Activated T-cell treated with anti-CD3 and anti-CD28 coated beads, Interleukin-2, amount 50 U/mL, for 72 hours (primary cell): ENCODE data around the gene RIC8B. TPM values are rescaled to one million over a fixed set of nuclear protein-coding genes. Genes with fewer than 3 reads are reported as not detected.

ENCODE experiments used
- ATAC-seq, 2 donors: fragments of 150-1000 bp; cut with Tn5 transposase; replicated peaks in 1 of 2; 2 replicates each; pipeline ENCODE4 v1.10.0; 2021; ENCODE audit warnings: moderate library complexity in 2 of 2, mild to moderate bottlenecking in 1 of 2
- DNase-seq, 2 donors: peaks; one replicate each; pipeline ENCODE4 v3.0.0; 2021 to 2022; ENCODE audit warnings: mixed read lengths in 1 of 2
- H3K27ac Mint-ChIP-seq: one replicate; pipeline ENCODE4 v1.8.0; 2022; ENCODE audit warnings: mild to moderate bottlenecking, moderate library complexity, mixed read lengths
- H3K27me3 Mint-ChIP-seq: one replicate; pipeline ENCODE4 v1.8.0; 2022; ENCODE audit warnings: low read depth, mixed read lengths
- H3K36me3 Mint-ChIP-seq, 2 donors: one replicate each; pipeline ENCODE4 v1.8.0; 2022; ENCODE audit warnings: mixed read lengths in 2 of 2, mild to moderate bottlenecking in 1 of 2; ENCODE audit not compliant: insufficient read depth in 2 of 2
- H3K4me1 Mint-ChIP-seq: one replicate; pipeline ENCODE4 v1.8.0; 2022; ENCODE audit warnings: low read depth, mixed read lengths
- H3K4me3 Mint-ChIP-seq, 2 donors: one replicate each; pipeline ENCODE4 v1.8.0; 2022; ENCODE audit warnings: mild to moderate bottlenecking in 2 of 2, mixed read lengths in 2 of 2, moderate library complexity in 2 of 2
- H3K9me3 Mint-ChIP-seq, 2 donors: one replicate each; pipeline ENCODE4 v1.8.0; 2022; ENCODE audit warnings: mixed read lengths in 2 of 2
- total RNA-seq, 2 donors: library from RNA; stranded (reverse); gene quantifications; one replicate each; pipeline ENCODE4 v1.2.3, GENCODE V29; 2022

Gene RIC8B
- total RNA-seq, 2 donors from 2014 or later: 11.8 to 15.2 TPM

DNA sequence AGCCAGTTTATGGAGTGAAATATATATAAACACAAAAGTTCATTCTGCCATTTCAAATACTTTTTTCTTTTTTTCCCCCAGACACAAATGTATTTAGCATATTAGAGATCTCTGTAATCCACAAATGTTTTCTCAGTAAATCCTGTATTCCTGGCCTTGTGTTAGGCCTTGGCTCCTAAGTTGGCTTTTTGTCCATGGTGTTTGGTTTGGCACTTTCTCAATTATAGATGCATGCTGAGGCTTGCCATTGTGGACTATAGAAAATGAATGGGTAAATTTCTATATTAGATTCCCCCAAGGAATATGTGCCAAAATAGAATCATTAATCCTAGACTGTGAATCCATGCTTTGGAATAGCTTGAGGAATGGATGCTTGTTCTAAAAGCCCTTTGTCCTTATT lies 17.0 kb downstream of the RIC8B start:
- ATAC-seq: no peak
- no peak overlapping the region for H3K27ac Mint-ChIP-seq
- no peaks in the 10 kb centered on the region for H3K27me3 Mint-ChIP-seq
- no peak for DNase-seq
- peaks cover 2 to 12% of the 10 kb centered on the region in 2 donors for H3K36me3 Mint-ChIP-seq
- no peaks in the 10 kb centered on the region for H3K4me1 Mint-ChIP-seq
- no peak overlapping the region for H3K4me3 Mint-ChIP-seq
- peaks cover 0 to 2% of the 10 kb centered on the region in 2 donors for H3K9me3 Mint-ChIP-seq

DNA sequence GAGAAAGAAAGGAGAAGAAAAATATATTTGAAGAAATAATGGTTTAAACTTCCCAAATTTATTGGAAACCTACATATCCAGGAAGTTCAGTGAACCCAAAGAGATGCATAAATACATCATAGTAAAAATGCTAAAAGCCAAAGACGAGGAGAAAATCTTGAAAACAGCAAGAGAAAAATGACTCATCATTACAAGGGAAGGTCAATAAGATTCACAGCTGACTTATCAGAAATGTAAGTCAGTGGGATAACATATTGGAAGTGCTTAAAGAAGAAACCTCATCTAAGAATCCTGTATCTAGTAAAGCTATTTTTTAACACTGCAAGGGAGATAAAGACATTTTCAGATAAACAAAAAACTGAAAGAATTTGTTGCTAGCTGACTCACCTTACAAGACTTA lies 19.9 kb downstream of the RIC8B start:
- no peaks in the 10 kb centered on the region for H3K27me3 Mint-ChIP-seq
- H3K4me1 Mint-ChIP-seq: no peaks in the 10 kb centered on the region
- H3K36me3 Mint-ChIP-seq: peaks cover 0 to 8% of the 10 kb centered on the region in 2 donors
- H3K27ac Mint-ChIP-seq: peak overlapping the region; percentile 29
- H3K4me3 Mint-ChIP-seq: no peak overlapping the region
- ATAC-seq (no peak), DNase-seq (no peak)
- H3K9me3 Mint-ChIP-seq: peaks cover 0 to 2% of the 10 kb centered on the region in 2 donors

DNA sequence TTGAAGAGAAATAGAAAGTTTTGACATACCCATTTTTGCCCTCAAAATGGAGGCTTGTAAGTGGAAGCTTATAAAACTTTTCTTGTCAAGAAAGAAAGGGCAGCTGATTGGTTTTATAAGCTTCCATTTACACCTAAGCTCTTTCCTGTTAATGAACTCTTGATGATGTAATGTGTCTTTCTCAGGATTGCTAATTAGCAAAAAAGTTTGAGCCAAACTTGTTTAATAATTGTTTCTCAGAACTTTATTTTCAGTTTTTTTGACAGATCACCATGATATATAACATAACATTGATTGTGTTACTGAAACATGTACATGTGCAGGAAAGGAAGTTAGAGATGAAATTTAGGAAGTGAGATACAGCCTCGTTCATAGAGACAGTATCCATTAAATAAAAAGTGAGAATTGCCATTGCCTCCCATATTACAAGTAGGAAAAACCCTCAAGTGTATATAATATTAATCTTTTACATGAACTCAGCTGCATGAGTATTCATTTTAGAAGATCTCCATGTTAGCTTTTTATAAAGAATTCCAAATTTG lies 26.8 kb downstream of the RIC8B start:
- ATAC-seq (no peak), DNase-seq (no peak)
- H3K36me3 Mint-ChIP-seq: peaks cover 0 to 6% of the 10 kb centered on the region in 2 donors
- no peak overlapping the region for H3K27ac Mint-ChIP-seq
- no peaks in the 10 kb centered on the region for H3K9me3 Mint-ChIP-seq
- H3K27me3 Mint-ChIP-seq: no peaks in the 10 kb centered on the region
- H3K4me3 Mint-ChIP-seq: no peak overlapping the region
- H3K4me1 Mint-ChIP-seq: no peaks in the 10 kb centered on the region

DNA sequence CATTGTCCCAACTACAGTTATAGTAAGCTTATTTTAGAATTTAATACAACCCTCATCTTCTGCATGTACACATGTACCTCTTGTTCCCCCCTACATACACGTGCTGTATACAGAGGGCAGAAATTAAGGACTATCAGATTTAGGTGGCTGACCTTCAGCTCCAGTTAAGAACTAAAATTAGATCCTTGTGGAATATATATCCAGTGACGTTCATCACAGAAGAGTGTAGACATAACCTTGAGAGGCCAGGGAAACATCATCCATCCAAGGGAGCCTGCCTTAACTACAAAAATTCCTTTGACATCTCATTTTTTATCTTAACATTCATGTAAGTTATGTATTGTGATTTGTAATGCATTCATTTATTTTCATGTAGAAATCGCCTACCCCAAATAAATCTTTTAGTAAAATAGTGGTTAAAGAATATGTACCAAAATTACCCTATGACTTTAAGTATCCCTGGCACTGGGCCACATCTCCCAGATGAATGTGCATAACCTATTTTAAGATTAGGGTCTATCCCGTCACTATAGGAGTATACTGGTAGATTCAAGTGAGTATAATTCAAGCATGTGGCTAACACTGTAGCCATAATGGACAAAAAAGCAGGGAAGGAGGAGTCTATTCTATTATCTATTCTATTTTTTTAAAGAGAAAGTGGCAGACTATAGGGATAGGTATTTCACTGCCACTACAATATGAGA lies 27.5 kb downstream of the RIC8B start:
- DNase-seq: no peak
- Mint-ChIP-seq H3K27ac (no peak overlapping the region), H3K36me3 (peaks cover 0 to 7% of the 10 kb centered on the region in 2 donors), H3K4me1 (no peaks in the 10 kb centered on the region), H3K9me3 (no peaks in the 10 kb centered on the region), H3K27me3 (no peaks in the 10 kb centered on the region), H3K4me3 (no peak overlapping the region)
- ATAC-seq: no peak

DNA sequence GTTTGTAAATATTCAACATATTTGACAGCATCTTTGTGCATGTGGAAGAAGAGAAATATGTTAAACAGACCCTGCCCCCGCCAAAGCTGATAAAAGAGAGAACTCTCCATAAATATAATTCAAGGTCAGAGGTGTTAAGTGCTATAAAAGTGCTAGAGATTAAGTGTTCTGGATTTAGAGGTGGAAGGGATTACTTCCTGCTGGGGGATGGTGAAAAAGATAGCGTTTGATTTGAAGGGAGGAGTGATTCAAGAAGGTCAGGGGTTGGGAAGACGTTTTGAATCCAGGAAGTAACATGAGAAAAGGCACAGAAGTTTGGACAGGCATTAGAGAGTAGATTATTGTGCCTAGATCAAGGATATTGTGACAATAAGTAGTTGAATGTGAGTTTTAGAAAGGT lies 30.2 kb downstream of the RIC8B start:
- Mint-ChIP-seq H3K4me1 (no peaks in the 10 kb centered on the region), H3K27me3 (no peaks in the 10 kb centered on the region), H3K27ac (no peak overlapping the region), H3K4me3 (no peak overlapping the region), H3K36me3 (peaks cover 0 to 7% of the 10 kb centered on the region in 2 donors), H3K9me3 (no peaks in the 10 kb centered on the region)
- ATAC-seq (no peak), DNase-seq (no peak)

DNA sequence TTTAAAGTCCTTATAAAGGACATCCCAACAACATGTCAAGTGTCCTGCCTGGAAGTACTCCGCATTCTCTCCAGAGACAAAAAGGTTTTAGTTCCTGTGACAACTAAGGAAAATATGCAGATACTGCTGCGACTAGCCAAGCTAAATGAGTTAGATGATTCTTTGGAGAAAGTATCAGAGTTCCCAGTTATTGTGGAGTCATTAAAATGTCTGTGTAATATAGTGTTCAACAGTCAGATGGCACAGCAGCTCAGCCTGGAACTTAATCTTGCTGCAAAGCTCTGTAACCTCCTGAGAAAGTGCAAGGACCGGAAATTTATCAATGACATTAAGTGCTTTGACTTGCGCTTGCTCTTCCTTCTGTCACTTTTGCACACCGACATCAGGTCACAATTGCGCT lies 40.2 kb downstream of the RIC8B start:
- H3K27me3 Mint-ChIP-seq: no peaks in the 10 kb centered on the region
- DNase-seq (no peak), ATAC-seq (no peak)
- H3K9me3 Mint-ChIP-seq: no peaks in the 10 kb centered on the region
- H3K36me3 Mint-ChIP-seq: peaks cover 0 to 4% of the 10 kb centered on the region in 2 donors
- H3K4me1 Mint-ChIP-seq: no peaks in the 10 kb centered on the region
- H3K4me3 Mint-ChIP-seq: no peak overlapping the region
- H3K27ac Mint-ChIP-seq: no peak overlapping the region

DNA sequence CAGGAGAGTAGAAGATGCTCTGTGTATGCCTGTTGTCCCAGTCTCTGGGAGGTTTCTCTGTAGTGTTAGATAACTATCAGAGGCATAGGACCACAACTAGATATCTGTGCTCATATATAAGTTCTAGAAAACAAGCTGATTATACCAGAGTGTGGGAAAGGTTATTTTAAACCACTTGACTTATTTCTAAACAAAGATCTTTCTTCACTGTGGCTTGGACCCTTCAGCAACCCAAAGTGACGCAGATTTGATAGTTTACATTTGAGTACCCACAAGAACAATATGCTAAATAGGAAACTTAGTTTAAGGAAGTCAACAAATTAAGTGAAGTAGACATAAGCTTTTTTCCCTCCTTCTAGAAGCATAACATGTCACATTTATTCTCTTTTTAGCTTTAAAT lies 41.3 kb downstream of the RIC8B start:
- Mint-ChIP-seq H3K27me3 (no peaks in the 10 kb centered on the region), H3K4me3 (no peak overlapping the region), H3K9me3 (no peaks in the 10 kb centered on the region), H3K27ac (no peak overlapping the region), H3K36me3 (peaks cover 0 to 4% of the 10 kb centered on the region in 2 donors), H3K4me1 (no peaks in the 10 kb centered on the region)
- ATAC-seq (peak in 1 of 2 donors; percentile 13), DNase-seq (no peak)

DNA sequence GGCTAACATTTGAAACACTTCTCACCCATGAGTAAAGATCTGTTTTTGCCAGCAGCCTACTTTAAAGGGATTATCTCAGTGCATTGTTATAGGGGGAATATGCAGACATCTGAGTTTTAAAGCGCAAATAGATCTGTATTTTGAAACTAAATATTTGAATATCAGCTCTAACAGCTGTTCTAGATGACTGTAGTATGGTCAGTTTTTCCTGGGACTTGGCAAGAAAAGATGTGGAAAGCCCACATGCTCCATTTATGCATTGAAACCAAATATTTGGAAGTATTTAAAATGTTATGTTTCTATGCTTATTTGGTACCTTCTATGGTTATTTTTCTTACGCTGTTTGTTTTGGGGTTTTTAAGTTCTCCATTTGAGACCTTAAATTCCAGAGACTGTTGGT lies 41.7 kb downstream of the RIC8B start:
- H3K27ac Mint-ChIP-seq: no peak overlapping the region
- ATAC-seq (no peak), DNase-seq (no peak)
- peaks cover 0 to 5% of the 10 kb centered on the region in 2 donors for H3K36me3 Mint-ChIP-seq
- H3K27me3 Mint-ChIP-seq: no peaks in the 10 kb centered on the region
- H3K9me3 Mint-ChIP-seq: no peaks in the 10 kb centered on the region
- H3K4me1 Mint-ChIP-seq: peaks cover 3% of the 10 kb centered on the region
- no peak overlapping the region for H3K4me3 Mint-ChIP-seq

DNA sequence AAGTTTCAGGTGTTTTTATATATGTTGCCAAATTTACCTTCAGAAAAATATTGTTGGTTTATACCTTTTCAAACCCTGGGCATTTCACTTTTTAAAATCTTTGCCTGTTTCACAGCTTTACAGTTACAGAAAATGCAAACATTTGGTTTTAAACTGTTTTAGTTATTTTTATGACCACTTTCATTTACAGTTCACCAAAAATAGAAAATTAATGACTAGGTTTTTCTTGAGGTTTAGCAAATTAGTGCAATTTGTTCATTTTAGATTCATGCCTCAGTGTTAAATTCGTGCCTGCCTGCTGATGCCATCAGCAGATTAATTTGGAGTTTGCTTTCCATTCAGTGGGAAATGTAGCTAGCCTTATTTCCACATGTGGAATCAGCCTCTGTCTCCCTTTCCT lies 45.5 kb downstream of the RIC8B start:
- Mint-ChIP-seq H3K36me3 (peaks cover 2 to 9% of the 10 kb centered on the region in 2 donors), H3K4me1 (peaks cover 10% of the 10 kb centered on the region), H3K27me3 (no peaks in the 10 kb centered on the region), H3K4me3 (no peak overlapping the region), H3K9me3 (no peaks in the 10 kb centered on the region), H3K27ac (no peak overlapping the region)
- no peak for ATAC-seq
- no peak for DNase-seq

DNA sequence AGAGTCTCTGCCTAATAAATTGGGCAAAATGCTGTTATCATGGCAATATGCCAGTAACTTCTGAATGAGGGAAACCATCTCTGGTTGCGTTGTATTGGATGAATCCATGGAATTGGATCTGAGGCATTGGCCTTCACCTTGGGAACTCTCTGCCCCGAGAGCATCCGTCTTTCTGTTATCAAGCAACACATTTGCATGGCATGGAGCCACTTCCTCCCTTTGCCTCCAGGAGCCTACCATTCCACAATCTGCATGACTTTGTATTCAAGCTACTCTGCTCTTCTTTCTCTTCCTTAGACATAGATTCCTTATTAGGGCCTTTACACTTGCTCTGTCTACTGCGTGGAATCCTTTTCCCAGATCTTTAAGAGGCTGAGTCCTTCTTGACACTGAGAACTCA lies 57.2 kb downstream of the RIC8B start:
- Mint-ChIP-seq H3K9me3 (no peaks in the 10 kb centered on the region), H3K27me3 (no peaks in the 10 kb centered on the region), H3K36me3 (peaks cover 0 to 2% of the 10 kb centered on the region in 2 donors), H3K27ac (no peak overlapping the region), H3K4me3 (no peak overlapping the region), H3K4me1 (no peaks in the 10 kb centered on the region)
- DNase-seq (no peak), ATAC-seq (no peak)

DNA sequence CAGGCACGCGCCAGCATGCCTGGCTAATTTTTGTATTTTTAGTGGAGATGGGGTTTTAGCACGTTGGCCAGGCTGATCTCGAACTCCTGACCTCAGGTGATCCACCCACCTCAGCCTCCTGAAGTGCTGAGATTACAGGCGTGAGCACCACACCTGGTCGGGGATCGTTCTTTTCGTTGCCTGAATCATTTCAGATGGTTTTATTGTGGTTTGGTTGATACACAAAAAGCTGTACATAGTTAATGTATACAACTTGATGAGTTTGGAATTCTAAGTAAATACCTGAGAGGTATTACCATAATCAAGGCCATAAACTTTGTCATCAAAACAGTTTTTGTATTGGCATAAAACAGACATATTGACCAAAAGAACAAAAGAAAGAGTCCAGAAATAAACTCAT lies 63.3 kb downstream of the RIC8B start:
- ATAC-seq (no peak), DNase-seq (no peak)
- Mint-ChIP-seq H3K36me3 (peaks cover 0 to 4% of the 10 kb centered on the region in 2 donors), H3K4me3 (no peak overlapping the region), H3K27me3 (no peaks in the 10 kb centered on the region), H3K27ac (no peak overlapping the region), H3K4me1 (peaks cover 9% of the 10 kb centered on the region), H3K9me3 (no peaks in the 10 kb centered on the region)

DNA sequence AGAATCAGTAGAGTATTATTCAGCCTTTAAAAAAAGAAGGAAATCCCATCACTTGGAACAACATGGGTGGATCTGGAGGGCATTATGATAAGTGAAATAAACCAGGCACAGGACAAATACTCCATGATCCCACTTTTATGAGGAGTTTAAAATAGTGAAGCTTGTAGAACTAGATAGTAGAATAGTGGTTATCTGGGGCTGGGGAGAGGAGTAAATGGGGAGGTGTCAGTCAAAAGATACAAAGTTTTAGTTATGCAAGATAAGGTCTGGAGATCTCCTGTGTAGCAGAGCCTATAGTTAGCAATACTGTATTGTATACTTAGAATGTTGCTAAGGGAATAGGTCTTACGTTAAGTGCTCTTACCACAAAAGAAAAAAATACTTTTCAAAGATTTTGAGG lies 64.9 kb downstream of the RIC8B start:
- Mint-ChIP-seq H3K4me3 (no peak overlapping the region), H3K27me3 (no peaks in the 10 kb centered on the region), H3K27ac (no peak overlapping the region), H3K36me3 (peaks cover 0 to 4% of the 10 kb centered on the region in 2 donors), H3K4me1 (peaks cover 9% of the 10 kb centered on the region), H3K9me3 (no peaks in the 10 kb centered on the region)
- ATAC-seq: no peak
- no peak for DNase-seq

DNA sequence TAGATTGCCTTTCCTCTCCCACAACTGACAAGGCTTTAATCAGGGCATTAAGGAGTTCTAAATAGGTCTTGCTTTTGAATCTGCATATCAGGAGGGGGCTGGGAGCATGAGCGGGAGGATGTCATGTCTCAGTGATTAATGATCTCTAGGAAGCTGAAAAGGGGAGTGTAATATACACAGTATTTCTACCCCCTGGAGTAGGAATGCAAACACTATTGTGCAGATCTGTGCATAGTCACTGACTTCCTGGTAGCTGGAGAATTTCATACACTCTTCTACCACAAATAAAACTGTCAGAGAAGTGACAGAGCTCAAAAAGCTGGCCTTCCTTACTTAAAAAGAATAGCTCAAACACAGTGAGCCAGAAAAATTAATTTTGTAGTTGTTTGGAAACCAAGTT lies 65.8 kb downstream of the RIC8B start:
- Mint-ChIP-seq H3K27ac (no peak overlapping the region), H3K27me3 (no peaks in the 10 kb centered on the region), H3K4me3 (no peak overlapping the region), H3K36me3 (peaks cover 0 to 2% of the 10 kb centered on the region in 2 donors), H3K4me1 (peaks cover 9% of the 10 kb centered on the region), H3K9me3 (no peaks in the 10 kb centered on the region)
- ATAC-seq: no peak
- no peak for DNase-seq
